SK-N-SH treated with all-trans-retinoic acid at 6 μM for 48 hours (cell line): ENCODE results near the gene GJA1.

Source experiments
- ATAC-seq: fragments of 200-7000 bp; cut with Tn5 transposase; 3 replicates; pipeline ENCODE4 v1.9.1; 2020; ENCODE audit warnings: mild to moderate bottlenecking, moderate library complexity
- ARNTL ChIP-seq: fragments of 450-650 bp; formaldehyde crosslinking; IDR thresholded peaks from 2 replicates; pipeline ENCODE4 v1.5.0; 2020; ENCODE audit warnings: low read depth, mild to moderate bottlenecking, moderate library complexity, borderline replicate concordance
- BACH2 ChIP-seq: fragments of 250-450 bp; sonication (Bioruptor Pico); IDR thresholded peaks from 2 replicates; pipeline ENCODE4 v1.9.0; 2021; ENCODE audit warnings: mild to moderate bottlenecking, borderline replicate concordance
- ESRRG ChIP-seq: fragments of 250-450 bp; sonication (Bioruptor Pico); IDR thresholded peaks from 2 replicates; pipeline ENCODE4 v1.6.1; 2021; ENCODE audit warnings: mild to moderate bottlenecking
- GLIS3 ChIP-seq: fragments of 250-450 bp; sonication (Bioruptor Pico); IDR thresholded peaks from 2 replicates; pipeline ENCODE4 v1.5.0; 2020; ENCODE audit warnings: mild to moderate bottlenecking, moderate library complexity
- ISL1 ChIP-seq: fragments of 250-450 bp; sonication (Bioruptor Pico); IDR thresholded peaks from 2 replicates; pipeline ENCODE4 v2.1.2; 2022; ENCODE audit warnings: mild to moderate bottlenecking, moderate library complexity
- OSR1 ChIP-seq: fragments of 250-450 bp; sonication (Bioruptor Pico); IDR thresholded peaks from 2 replicates; pipeline ENCODE4 v1.8.0; 2022; ENCODE audit warnings: moderate library complexity, mild to moderate bottlenecking, inconsistent platforms
- PPARA ChIP-seq: fragments of 250-450 bp; sonication (Bioruptor Pico); IDR thresholded peaks from 2 replicates; pipeline ENCODE4 v1.5.0; 2020; ENCODE audit warnings: mild to moderate bottlenecking, borderline replicate concordance
- RARB ChIP-seq: fragments of 250-450 bp; sonication (Bioruptor Pico); IDR thresholded peaks from 2 replicates; pipeline ENCODE4 v1.8.0; 2021; ENCODE audit warnings: mild to moderate bottlenecking, moderate library complexity
- SNAI2 ChIP-seq: fragments of 250-450 bp; sonication (Bioruptor Pico); IDR thresholded peaks from 2 replicates; pipeline ENCODE4 v1.5.0; 2020; ENCODE audit warnings: mild to moderate bottlenecking, moderate library complexity
- TCF4 ChIP-seq: fragments of 250-450 bp; sonication (Bioruptor Pico); IDR thresholded peaks from 2 replicates; pipeline ENCODE4 v1.8.0; 2021; ENCODE audit warnings: mild to moderate bottlenecking, moderate library complexity, borderline replicate concordance
- TOX ChIP-seq: fragments of 250-450 bp; sonication (Bioruptor Pico); IDR thresholded peaks from 2 replicates; pipeline ENCODE4 v1.8.0; 2021; ENCODE audit warnings: mild to moderate bottlenecking, moderate library complexity, borderline replicate concordance
- ZC3H10 ChIP-seq: fragments of 250-450 bp; sonication (Bioruptor Pico); IDR thresholded peaks from 2 replicates; pipeline ENCODE4 v1.5.1; 2021; ENCODE audit warnings: mild to moderate bottlenecking, moderate library complexity
- ZFP3 ChIP-seq: fragments of 250-450 bp; sonication (Bioruptor Pico); IDR thresholded peaks from 2 replicates; pipeline ENCODE4 v1.5.0; 2020; ENCODE audit warnings: mild to moderate bottlenecking, moderate library complexity
- ZFP30 ChIP-seq: fragments of 450-650 bp; formaldehyde crosslinking; IDR thresholded peaks from 2 replicates; pipeline ENCODE4 v1.5.0; 2022; ENCODE audit warnings: mild to moderate bottlenecking, moderate library complexity
- ZNF565 ChIP-seq: fragments of 450-650 bp; formaldehyde crosslinking; conservative IDR thresholded peaks from 2 replicates; pipeline ENCODE4 v1.5.0; 2020; ENCODE audit warnings: low read depth, mild to moderate bottlenecking, moderate library complexity
- ZNF70 ChIP-seq: fragments of 450-650 bp; formaldehyde crosslinking; IDR thresholded peaks from 2 replicates; pipeline ENCODE4 v1.5.0; 2020; ENCODE audit warnings: mild to moderate bottlenecking, moderate library complexity
- TF ChIP-seq, protein P1 (sequence below): fragments of 250-450 bp; sonication (Bioruptor Pico); IDR thresholded peaks from 2 replicates; pipeline ENCODE4 v1.8.0; 2020; ENCODE audit warnings: mild to moderate bottlenecking, moderate library complexity, borderline replicate concordance
- TF ChIP-seq, protein P2 (sequence below): fragments of 250-450 bp; sonication (Bioruptor Pico); IDR thresholded peaks from 2 replicates; pipeline ENCODE4 v1.5.1; 2020; ENCODE audit warnings: low read depth, mild to moderate bottlenecking, moderate library complexity
- TF ChIP-seq, protein P3 (sequence below): fragments of 250-450 bp; sonication (Bioruptor Pico); IDR thresholded peaks from 2 replicates; pipeline ENCODE4 v1.8.0; 2021; ENCODE audit warnings: low read depth, mild to moderate bottlenecking, moderate library complexity, borderline replicate concordance
- TF ChIP-seq, protein P4 (sequence below): fragments of 250-450 bp; sonication (Bioruptor Pico); IDR thresholded peaks from 2 replicates; pipeline ENCODE4 v1.5.0; 2020; ENCODE audit warnings: mild to moderate bottlenecking, moderate library complexity
- TF ChIP-seq, protein P5 (sequence below): fragments of 250-450 bp; sonication (Bioruptor Pico); IDR thresholded peaks from 2 replicates; pipeline ENCODE4 v1.5.1; 2021; ENCODE audit warnings: mild to moderate bottlenecking, moderate library complexity

Gene GJA1

DNA sequence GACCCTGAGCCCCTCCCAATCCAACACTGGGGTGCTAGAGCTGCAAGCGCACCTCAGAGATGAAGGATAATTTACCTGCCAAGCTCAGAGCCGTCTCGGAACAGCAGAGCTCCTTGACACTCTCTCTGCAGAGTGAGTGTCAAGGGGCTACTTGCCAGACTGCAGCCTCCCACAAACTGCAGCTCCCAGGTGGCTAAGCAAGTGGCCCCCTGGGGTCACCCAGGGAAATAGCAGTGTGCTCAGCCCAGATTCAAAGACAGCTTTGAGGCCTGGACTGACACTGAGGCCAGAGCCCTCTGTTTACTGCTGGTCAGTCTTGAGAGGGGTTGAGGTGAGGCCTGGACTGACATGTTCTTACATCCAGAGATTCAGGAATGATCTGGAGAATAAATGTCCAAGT is 46.0 kb upstream of the GJA1 start (continued):
- TF ChIP-seq, protein P1, sequence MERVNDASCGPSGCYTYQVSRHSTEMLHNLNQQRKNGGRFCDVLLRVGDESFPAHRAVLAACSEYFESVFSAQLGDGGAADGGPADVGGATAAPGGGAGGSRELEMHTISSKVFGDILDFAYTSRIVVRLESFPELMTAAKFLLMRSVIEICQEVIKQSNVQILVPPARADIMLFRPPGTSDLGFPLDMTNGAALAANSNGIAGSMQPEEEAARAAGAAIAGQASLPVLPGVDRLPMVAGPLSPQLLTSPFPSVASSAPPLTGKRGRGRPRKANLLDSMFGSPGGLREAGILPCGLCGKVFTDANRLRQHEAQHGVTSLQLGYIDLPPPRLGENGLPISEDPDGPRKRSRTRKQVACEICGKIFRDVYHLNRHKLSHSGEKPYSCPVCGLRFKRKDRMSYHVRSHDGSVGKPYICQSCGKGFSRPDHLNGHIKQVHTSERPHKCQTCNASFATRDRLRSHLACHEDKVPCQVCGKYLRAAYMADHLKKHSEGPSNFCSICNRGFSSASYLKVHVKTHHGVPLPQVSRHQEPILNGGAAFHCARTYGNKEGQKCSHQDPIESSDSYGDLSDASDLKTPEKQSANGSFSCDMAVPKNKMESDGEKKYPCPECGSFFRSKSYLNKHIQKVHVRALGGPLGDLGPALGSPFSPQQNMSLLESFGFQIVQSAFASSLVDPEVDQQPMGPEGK (CRISPR knock-in tag): no peak
- TF ChIP-seq ARNTL (CRISPR knock-in tag) (no peak), ESRRG (CRISPR knock-in tag) (no peak), ZNF70 (CRISPR knock-in tag) (no peak), ZNF565 (no peak), ISL1 (CRISPR knock-in tag) (no peak), BACH2 (CRISPR knock-in tag) (no peak)
- TF ChIP-seq, all 23 proteins: peak for 0

DNA sequence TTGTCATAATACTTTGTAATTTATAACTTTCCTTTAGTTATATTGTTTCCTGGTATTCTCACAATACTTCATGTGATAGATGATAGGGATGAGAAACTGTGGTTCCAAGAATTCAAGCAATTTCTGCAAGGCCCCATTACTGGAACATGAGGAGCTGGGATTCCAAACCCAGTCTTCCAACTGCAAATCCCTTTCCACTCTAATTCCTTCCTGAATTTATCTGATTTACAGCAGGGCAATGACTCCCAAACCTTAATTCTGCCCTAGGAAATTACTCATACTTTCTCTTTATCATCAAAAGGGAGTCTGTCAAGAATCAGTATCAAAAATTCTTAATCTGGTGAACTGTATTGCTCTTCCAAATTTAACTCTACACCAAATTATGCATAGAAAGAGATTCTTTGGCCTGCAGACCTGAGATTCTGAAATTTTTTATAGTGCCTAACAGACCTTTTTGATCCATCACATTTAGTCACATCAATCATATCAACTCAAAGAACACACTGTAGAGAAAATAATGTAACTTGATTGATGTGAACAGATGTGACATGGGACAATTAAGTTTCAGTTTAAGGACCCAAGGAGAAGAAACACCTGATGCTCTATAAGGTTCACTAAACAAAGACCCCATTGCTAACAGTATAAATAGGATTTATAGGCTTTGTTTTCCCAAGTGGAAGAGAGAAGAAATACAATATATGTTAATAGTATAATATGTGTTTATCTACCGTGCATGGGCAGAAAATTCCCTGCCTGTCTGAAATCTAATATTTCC is 41.5 kb upstream of the GJA1 start:
- ATAC-seq: no peak
- TF ChIP-seq, protein P2, sequence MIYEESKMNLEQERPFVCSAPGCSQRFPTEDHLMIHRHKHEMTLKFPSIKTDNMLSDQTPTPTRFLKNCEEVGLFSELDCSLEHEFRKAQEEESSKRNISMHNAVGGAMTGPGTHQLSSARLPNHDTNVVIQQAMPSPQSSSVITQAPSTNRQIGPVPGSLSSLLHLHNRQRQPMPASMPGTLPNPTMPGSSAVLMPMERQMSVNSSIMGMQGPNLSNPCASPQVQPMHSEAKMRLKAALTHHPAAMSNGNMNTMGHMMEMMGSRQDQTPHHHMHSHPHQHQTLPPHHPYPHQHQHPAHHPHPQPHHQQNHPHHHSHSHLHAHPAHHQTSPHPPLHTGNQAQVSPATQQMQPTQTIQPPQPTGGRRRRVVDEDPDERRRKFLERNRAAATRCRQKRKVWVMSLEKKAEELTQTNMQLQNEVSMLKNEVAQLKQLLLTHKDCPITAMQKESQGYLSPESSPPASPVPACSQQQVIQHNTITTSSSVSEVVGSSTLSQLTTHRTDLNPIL (CRISPR knock-in tag): no peak
- no peak for TF ChIP-seq TOX (CRISPR knock-in tag)
- no peak for TF ChIP-seq ZFP30 (CRISPR knock-in tag)
- no peak for TF ChIP-seq OSR1 (CRISPR knock-in tag)
- no peak for TF ChIP-seq PPARA (CRISPR knock-in tag)
- no peak for TF ChIP-seq ZNF70 (CRISPR knock-in tag)
- TF ChIP-seq ARNTL (CRISPR knock-in tag): no peak
- TF ChIP-seq ZFP3: no peak
- TF ChIP-seq ISL1 (CRISPR knock-in tag): no peak
- no peak for TF ChIP-seq BACH2 (CRISPR knock-in tag)
- no peak for TF ChIP-seq GLIS3
- TF ChIP-seq SNAI2 (CRISPR knock-in tag): no peak

DNA sequence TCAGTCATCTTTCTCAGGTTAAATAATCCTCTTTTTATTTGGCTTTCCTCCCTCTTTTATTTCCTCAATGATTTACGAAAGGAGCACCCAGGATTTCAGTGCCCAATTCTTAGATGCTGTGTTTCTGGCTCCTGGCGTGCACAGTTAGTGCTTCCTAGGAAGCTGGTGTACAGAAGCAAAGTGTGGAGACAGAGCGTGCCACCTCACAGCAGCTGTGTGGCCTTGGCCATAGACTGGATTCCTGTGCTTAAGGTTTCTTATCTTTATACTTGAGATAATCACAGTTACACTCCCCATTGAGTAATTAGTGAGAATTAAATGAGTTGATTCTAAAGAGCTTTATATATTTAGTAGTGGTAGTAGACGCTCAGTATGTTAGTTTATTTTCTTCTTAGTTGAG is 39.7 kb upstream of the GJA1 start:
- ATAC-seq: no peak
- TF ChIP-seq ZNF70 (CRISPR knock-in tag) (no peak), ZC3H10 (CRISPR knock-in tag) (no peak), ZFP3 (no peak), ISL1 (CRISPR knock-in tag) (no peak), ZFP30 (CRISPR knock-in tag) (no peak), ARNTL (CRISPR knock-in tag) (no peak), SNAI2 (CRISPR knock-in tag) (no peak), RARB (CRISPR knock-in tag) (no peak), TCF4 (CRISPR knock-in tag) (no peak)
- TF ChIP-seq, protein P3, sequence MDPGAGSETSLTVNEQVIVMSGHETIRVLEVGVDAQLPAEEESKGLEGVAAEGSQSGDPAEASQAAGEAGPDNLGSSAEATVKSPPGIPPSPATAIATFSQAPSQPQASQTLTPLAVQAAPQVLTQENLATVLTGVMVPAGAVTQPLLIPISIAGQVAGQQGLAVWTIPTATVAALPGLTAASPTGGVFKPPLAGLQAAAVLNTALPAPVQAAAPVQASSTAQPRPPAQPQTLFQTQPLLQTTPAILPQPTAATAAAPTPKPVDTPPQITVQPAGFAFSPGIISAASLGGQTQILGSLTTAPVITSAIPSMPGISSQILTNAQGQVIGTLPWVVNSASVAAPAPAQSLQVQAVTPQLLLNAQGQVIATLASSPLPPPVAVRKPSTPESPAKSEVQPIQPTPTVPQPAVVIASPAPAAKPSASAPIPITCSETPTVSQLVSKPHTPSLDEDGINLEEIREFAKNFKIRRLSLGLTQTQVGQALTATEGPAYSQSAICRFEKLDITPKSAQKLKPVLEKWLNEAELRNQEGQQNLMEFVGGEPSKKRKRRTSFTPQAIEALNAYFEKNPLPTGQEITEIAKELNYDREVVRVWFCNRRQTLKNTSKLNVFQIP (CRISPR knock-in tag): no peak
- TF ChIP-seq, protein P4, sequence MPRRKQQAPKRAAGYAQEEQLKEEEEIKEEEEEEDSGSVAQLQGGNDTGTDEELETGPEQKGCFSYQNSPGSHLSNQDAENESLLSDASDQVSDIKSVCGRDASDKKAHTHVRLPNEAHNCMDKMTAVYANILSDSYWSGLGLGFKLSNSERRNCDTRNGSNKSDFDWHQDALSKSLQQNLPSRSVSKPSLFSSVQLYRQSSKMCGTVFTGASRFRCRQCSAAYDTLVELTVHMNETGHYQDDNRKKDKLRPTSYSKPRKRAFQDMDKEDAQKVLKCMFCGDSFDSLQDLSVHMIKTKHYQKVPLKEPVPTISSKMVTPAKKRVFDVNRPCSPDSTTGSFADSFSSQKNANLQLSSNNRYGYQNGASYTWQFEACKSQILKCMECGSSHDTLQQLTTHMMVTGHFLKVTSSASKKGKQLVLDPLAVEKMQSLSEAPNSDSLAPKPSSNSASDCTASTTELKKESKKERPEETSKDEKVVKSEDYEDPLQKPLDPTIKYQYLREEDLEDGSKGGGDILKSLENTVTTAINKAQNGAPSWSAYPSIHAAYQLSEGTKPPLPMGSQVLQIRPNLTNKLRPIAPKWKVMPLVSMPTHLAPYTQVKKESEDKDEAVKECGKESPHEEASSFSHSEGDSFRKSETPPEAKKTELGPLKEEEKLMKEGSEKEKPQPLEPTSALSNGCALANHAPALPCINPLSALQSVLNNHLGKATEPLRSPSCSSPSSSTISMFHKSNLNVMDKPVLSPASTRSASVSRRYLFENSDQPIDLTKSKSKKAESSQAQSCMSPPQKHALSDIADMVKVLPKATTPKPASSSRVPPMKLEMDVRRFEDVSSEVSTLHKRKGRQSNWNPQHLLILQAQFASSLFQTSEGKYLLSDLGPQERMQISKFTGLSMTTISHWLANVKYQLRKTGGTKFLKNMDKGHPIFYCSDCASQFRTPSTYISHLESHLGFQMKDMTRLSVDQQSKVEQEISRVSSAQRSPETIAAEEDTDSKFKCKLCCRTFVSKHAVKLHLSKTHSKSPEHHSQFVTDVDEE (CRISPR knock-in tag): no peak
- TF ChIP-seq, protein P5, sequence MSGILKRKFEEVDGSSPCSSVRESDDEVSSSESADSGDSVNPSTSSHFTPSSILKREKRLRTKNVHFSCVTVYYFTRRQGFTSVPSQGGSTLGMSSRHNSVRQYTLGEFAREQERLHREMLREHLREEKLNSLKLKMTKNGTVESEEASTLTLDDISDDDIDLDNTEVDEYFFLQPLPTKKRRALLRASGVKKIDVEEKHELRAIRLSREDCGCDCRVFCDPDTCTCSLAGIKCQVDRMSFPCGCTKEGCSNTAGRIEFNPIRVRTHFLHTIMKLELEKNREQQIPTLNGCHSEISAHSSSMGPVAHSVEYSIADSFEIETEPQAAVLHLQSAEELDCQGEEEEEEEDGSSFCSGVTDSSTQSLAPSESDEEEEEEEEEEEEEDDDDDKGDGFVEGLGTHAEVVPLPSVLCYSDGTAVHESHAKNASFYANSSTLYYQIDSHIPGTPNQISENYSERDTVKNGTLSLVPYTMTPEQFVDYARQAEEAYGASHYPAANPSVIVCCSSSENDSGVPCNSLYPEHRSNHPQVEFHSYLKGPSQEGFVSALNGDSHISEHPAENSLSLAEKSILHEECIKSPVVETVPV (CRISPR knock-in tag): no peak
- TF ChIP-seq, protein P1 (CRISPR knock-in tag): no peak
